OCI-LY1 (cell line): Measurements from ENCODE around the gene CLSTN2.
A peak's percentile ranks its signal among the peaks of the same experiment; 100 is the strongest.

ENCODE experiments used
- H2AFZ ChIP-seq: fragments of 200-600 bp; sonication (generic), shearing (Covaris generic); 2 replicates; pipeline ENCODE4 v1.6.0; 2014; ENCODE audit warnings: antibody characterized with exemption, mild to moderate bottlenecking, low read length
- H3F3A ChIP-seq: fragments of 200-600 bp; sonication (generic), shearing (Covaris generic); 2 replicates; pipeline ENCODE4 v1.6.0; 2014; ENCODE audit warnings: mild to moderate bottlenecking, antibody characterized with exemption, low read length, moderate library complexity; ENCODE audit not compliant: insufficient read depth
- H3K27ac ChIP-seq: fragments of 200-600 bp; sonication (generic); 2 replicates; pipeline ENCODE4 v1.5.1; 2014; ENCODE audit warnings: low read length, mixed run types, mild to moderate bottlenecking, low read depth; ENCODE audit not compliant: poor library complexity, severe bottlenecking
- H3K27me3 ChIP-seq: fragments of 200-600 bp; sonication (generic); 2 replicates; pipeline ENCODE4 v1.6.0; 2014; ENCODE audit warnings: antibody characterized with exemption, mild to moderate bottlenecking, low read length, moderate library complexity; ENCODE audit not compliant: insufficient read depth
- H3K36me3 ChIP-seq: fragments of 200-600 bp; sonication (generic); 2 replicates; pipeline ENCODE4 v1.6.1; 2014; ENCODE audit warnings: mild to moderate bottlenecking, antibody characterized with exemption, low read length, moderate library complexity, mixed read lengths; ENCODE audit not compliant: insufficient read depth
- H3K4me1 ChIP-seq: fragments of 200-600 bp; sonication (generic); 2 replicates; pipeline ENCODE4 v1.5.1; 2014; ENCODE audit warnings: mild to moderate bottlenecking, low read length, moderate library complexity; ENCODE audit not compliant: insufficient read depth, severe bottlenecking
- H3K4me2 ChIP-seq: fragments of 200-600 bp; sonication (generic), shearing (Covaris generic); 2 replicates; pipeline ENCODE4 v1.6.1; 2014; ENCODE audit warnings: low read length
- H3K4me3 ChIP-seq: fragments of 200-600 bp; sonication (generic); 2 replicates; pipeline ENCODE4 v1.5.1; 2014; ENCODE audit warnings: low read length, low read depth, mild to moderate bottlenecking, mixed read lengths; ENCODE audit not compliant: poor library complexity, severe bottlenecking
- H3K79me2 ChIP-seq: fragments of 200-600 bp; shearing (Covaris generic); 2 replicates; pipeline ENCODE4 v1.6.1; 2016; ENCODE audit warnings: mixed run types, low read length, mixed read lengths; ENCODE audit not compliant: insufficient read depth
- H3K9ac ChIP-seq: fragments of 200-600 bp; sonication (generic), shearing (Covaris generic); 2 replicates; pipeline ENCODE4 v1.6.1; 2014; ENCODE audit warnings: mild to moderate bottlenecking, low read length, mixed read lengths
- H3K9me2 ChIP-seq: fragments of 200-600 bp; sonication (generic), shearing (Covaris generic); 2 replicates; pipeline ENCODE4 v1.6.1; 2014; ENCODE audit warnings: low read depth, mild to moderate bottlenecking, low read length, mixed read lengths
- H3K9me3 ChIP-seq: fragments of 200-600 bp; shearing (Covaris generic); 2 replicates; pipeline ENCODE4 v1.6.1; 2014; ENCODE audit warnings: low read length, mixed read lengths
- H4K20me1 ChIP-seq: fragments of 200-600 bp; sonication (generic), shearing (Covaris generic); 2 replicates; pipeline ENCODE4 v1.6.0; 2016; ENCODE audit warnings: mild to moderate bottlenecking, low read length; ENCODE audit not compliant: insufficient read depth
- CTCF ChIP-seq: fragments of 200-600 bp; sonication (generic), shearing (Covaris generic); IDR thresholded peaks from 2 replicates; pipeline ENCODE4 v1.5.1; 2017; ENCODE audit warnings: mild to moderate bottlenecking, antibody characterized with exemption, low read length, moderate library complexity, mixed read lengths
- EZH2 ChIP-seq: fragments of 200-600 bp; sonication (generic), shearing (Covaris generic); IDR thresholded peaks from 2 replicates; pipeline ENCODE4 v1.8.0; 2017; ENCODE audit warnings: borderline replicate concordance, mixed run types, mild to moderate bottlenecking, antibody characterized with exemption, low read length, moderate library complexity, mixed read lengths

The CLSTN2 gene

GRCh38 chr3:140216249-140216648, 281.3 kb downstream of the CLSTN2 start:
- Histone ChIP-seq H3K4me1 (no peaks in the 10 kb centered on the region), H3K9me3 (no peaks in the 10 kb centered on the region), H3K36me3 (no peaks in the 10 kb centered on the region), H3F3A (no peaks in the 10 kb centered on the region), H3K4me2 (no peak overlapping the region), H3K27ac (no peak overlapping the region), H3K9ac (no peak overlapping the region), H3K27me3 (no peaks in the 10 kb centered on the region), H2AFZ (no peak overlapping the region), H3K4me3 (no peak overlapping the region), H3K9me2 (no peaks in the 10 kb centered on the region), H4K20me1 (no peaks in the 10 kb centered on the region), H3K79me2 (no peaks in the 10 kb centered on the region)
- TF ChIP-seq CTCF (peak; percentile 69), EZH2 (no peak)

- Histone ChIP-seq H3K4me3 (no peak overlapping the region), H3K4me2 (no peak overlapping the region), H3K27ac (no peak overlapping the region), H3K9me3 (no peaks in the 10 kb centered on the region), H3F3A (no peaks in the 10 kb centered on the region), H2AFZ (no peak overlapping the region), H3K79me2 (no peaks in the 10 kb centered on the region), H3K9ac (no peak overlapping the region), H3K36me3 (no peaks in the 10 kb centered on the region), H3K9me2 (no peaks in the 10 kb centered on the region), H3K4me1 (no peaks in the 10 kb centered on the region), H4K20me1 (no peaks in the 10 kb centered on the region), H3K27me3 (no peaks in the 10 kb centered on the region)
- TF ChIP-seq EZH2 (no peak), CTCF (no peak)
Observed at GRCh38 chr3:140219291-140219690, 284.3 kb downstream of the CLSTN2 start.

- no peak for TF ChIP-seq EZH2
- peak; percentile 57; the same call in 1 of the 2 replicates for TF ChIP-seq CTCF
- Histone ChIP-seq H3K27ac (no peak overlapping the region), H3K36me3 (no peaks in the 10 kb centered on the region)
Observed at GRCh38 chr3:140219923-140220452, 285.0 kb downstream of the CLSTN2 start.

More at GRCh38 chr3:140219923-140220452, 285.0 kb downstream of the CLSTN2 start:
- Histone ChIP-seq H3K4me1 (no peaks in the 10 kb centered on the region), H3K4me2 (no peak overlapping the region), H3K4me3 (no peak overlapping the region), H4K20me1 (no peaks in the 10 kb centered on the region), H3K9me3 (no peaks in the 10 kb centered on the region), H3K9ac (no peak overlapping the region), H3K79me2 (no peaks in the 10 kb centered on the region), H2AFZ (no peak overlapping the region), H3F3A (no peaks in the 10 kb centered on the region), H3K9me2 (no peaks in the 10 kb centered on the region), H3K27me3 (no peaks in the 10 kb centered on the region)
